SK-N-SH (cell line): ENCODE data around the gene ACSS1. TPM values are rescaled to one million over a fixed set of nuclear protein-coding genes. Genes with fewer than 3 reads are reported as not detected.

Experiments used
- CTCF ChIA-PET: fragments of 300-600, 350-600 bp; formaldehyde crosslinking; extraction: SDS; loops from one replicate; lab custom pipeline; 2021; lab: Yijun Ruan, JAX
- POLR2A ChIA-PET: fragments of 350-600 bp; sonication (Branson Sonifier 250); formaldehyde crosslinking; extraction: SDS; loops from one replicate; lab custom pipeline; 2020; ENCODE audit warnings: antibody characterized with exemption, inconsistent platforms; lab: Yijun Ruan, JAX
- DNase-seq: peaks from one replicate; pipeline ENCODE4 v3.0.0; 2012
- H2AFZ ChIP-seq: fragments of 200-600 bp; sonication (generic); 2 replicates; pipeline ENCODE4 v1.8.1; 2016; ENCODE audit warnings: antibody characterized with exemption, mild to moderate bottlenecking, low read depth
- H3F3A ChIP-seq: fragments of 200-600 bp; sonication (generic); replicated peaks from 2 replicates; pipeline ENCODE3; 2016; ENCODE audit warnings: antibody characterized with exemption, mild to moderate bottlenecking; ENCODE audit not compliant: insufficient read depth
- H3K27ac ChIP-seq, 2 experiments: fragments of 200-500 bp in 1 of 2; fragments of 200-600 bp in 1 of 2; sonication (Bioruptor generic) in 1 of 2; sonication (generic), shearing (Covaris generic) in 1 of 2; 2 replicates each; pipeline versions ENCODE4 v1.5.1 to v1.6.1; 2014 to 2016; ENCODE audit warnings: low read depth in 2 of 2, inconsistent platforms in 1 of 2, low read length in 1 of 2, mild to moderate bottlenecking in 1 of 2, mixed read lengths in 1 of 2
- H3K27me3 ChIP-seq: fragments of 200-600 bp; sonication (generic), shearing (Covaris generic); 2 replicates; pipeline ENCODE4 v1.6.1; 2016; ENCODE audit warnings: mixed run types; ENCODE audit not compliant: insufficient read depth
- H3K36me3 ChIP-seq, 2 experiments: fragments of 200-500 bp in 1 of 2; fragments of 200-600 bp in 1 of 2; sonication (Bioruptor generic) in 1 of 2; sonication (generic) in 1 of 2; replicated peaks in 1 of 2; 2 replicates each; pipeline versions ENCODE3 to v1.5.1; 2014 to 2016; ENCODE audit warnings: low read length in 1 of 2, mild to moderate bottlenecking in 1 of 2; ENCODE audit not compliant: insufficient read depth in 2 of 2, control insufficient read depth in 1 of 2
- H3K4me1 ChIP-seq, 2 experiments: fragments of 200-500 bp in 1 of 2; fragments of 200-600 bp in 1 of 2; sonication (Bioruptor generic) in 1 of 2; sonication (generic), shearing (Covaris generic) in 1 of 2; 2 replicates each; pipeline versions ENCODE4 v1.5.1 to v1.6.1; 2014 to 2016; ENCODE audit warnings: low read depth in 1 of 2, low read length in 1 of 2, mixed run types in 1 of 2; ENCODE audit not compliant: insufficient read depth in 2 of 2, control insufficient read depth in 1 of 2
- H3K4me2 ChIP-seq: fragments of 200-600 bp; sonication (generic), shearing (Covaris generic); 2 replicates; pipeline ENCODE4 v1.6.1; 2017; ENCODE audit warnings: mixed run types
- H3K4me3 ChIP-seq, 2 experiments: fragments of 200-500 bp in 1 of 2; fragments of 200-600 bp in 1 of 2; sonication (Bioruptor generic) in 1 of 2; sonication (generic), shearing (Covaris generic) in 1 of 2; 2 replicates each; pipeline versions ENCODE4 v1.5.1 to v1.8.1; 2014 to 2016; ENCODE audit warnings: low read depth in 2 of 2, inconsistent platforms in 1 of 2, low read length in 1 of 2, mild to moderate bottlenecking in 1 of 2, mixed read lengths in 1 of 2, moderate library complexity in 1 of 2
- H3K79me2 ChIP-seq: fragments of 200-600 bp; sonication (generic); 2 replicates; pipeline ENCODE4 v1.8.1; 2017; ENCODE audit warnings: mild to moderate bottlenecking; ENCODE audit not compliant: insufficient read depth
- H3K9ac ChIP-seq: fragments of 200-600 bp; sonication (generic); 2 replicates; pipeline ENCODE4 v1.6.1; 2017; ENCODE audit warnings: mixed run types
- H3K9me2 ChIP-seq: fragments of 200-600 bp; sonication (generic); 2 replicates; pipeline ENCODE4 v1.6.1; 2017; ENCODE audit warnings: mixed run types
- H3K9me3 ChIP-seq: fragments of 200-600 bp; sonication (generic); 2 replicates; pipeline ENCODE4 v1.6.1; 2017; ENCODE audit warnings: mixed run types, mild to moderate bottlenecking, moderate library complexity
- H4K20me1 ChIP-seq: fragments of 200-600 bp; sonication (generic); 2 replicates; pipeline ENCODE4 v1.6.1; 2017; ENCODE audit warnings: mild to moderate bottlenecking, mixed run types; ENCODE audit not compliant: insufficient read depth
- EP300 ChIP-seq, 2 experiments: IDR thresholded peaks; 2 replicates each; pipeline versions ENCODE4 v1.4.0 to v1.6.1; 2012; ENCODE audit warnings: borderline replicate concordance in 1 of 2, low read depth in 1 of 2, low read length in 1 of 2
- EZH2phosphoT487 ChIP-seq: fragments of 200-600 bp; sonication (generic); IDR thresholded peaks from 2 replicates; pipeline ENCODE4 v1.6.1; 2017; ENCODE audit warnings: low read depth, mixed run types, mild to moderate bottlenecking, antibody characterized with exemption, moderate library complexity, borderline replicate concordance
- FOSL2 ChIP-seq: IDR thresholded peaks from 2 replicates; pipeline ENCODE4 v1.4.0; 2012; ENCODE audit warnings: low read depth, mild to moderate bottlenecking, moderate library complexity, borderline replicate concordance
- MEF2A ChIP-seq: IDR thresholded peaks from 2 replicates; pipeline ENCODE4 v1.4.0; 2012; ENCODE audit warnings: low read depth, borderline replicate concordance
- MXI1 ChIP-seq: IDR thresholded peaks from 2 replicates; pipeline ENCODE4 v1.6.1; 2012; ENCODE audit warnings: mild to moderate bottlenecking, low read depth, low read length, improper control_type of control experiment
- NFIC ChIP-seq: IDR thresholded peaks from 2 replicates; pipeline ENCODE4 v1.4.0; 2012; ENCODE audit warnings: borderline replicate concordance
- RAD21 ChIP-seq: IDR thresholded peaks from 2 replicates; pipeline ENCODE4 v1.6.1; 2012; ENCODE audit warnings: mild to moderate bottlenecking, low read length
- RCOR1 ChIP-seq: fragments of 150-350 bp; IDR thresholded peaks from 2 replicates; pipeline ENCODE4 v1.6.1; 2017; ENCODE audit warnings: antibody characterized with exemption, low read length
- RFX5 ChIP-seq: IDR thresholded peaks from 2 replicates; pipeline ENCODE4 v1.6.1; 2012; ENCODE audit warnings: mild to moderate bottlenecking, improper control_type of control experiment, low read length
- RXRA ChIP-seq: IDR thresholded peaks from 2 replicates; pipeline ENCODE4 v1.4.0; 2012; ENCODE audit warnings: low read depth, mild to moderate bottlenecking, borderline replicate concordance
- SMC3 ChIP-seq: IDR thresholded peaks from 2 replicates; pipeline ENCODE4 v1.6.1; 2012; ENCODE audit warnings: low read depth, low read length, improper control_type of control experiment
- TEAD4 ChIP-seq: IDR thresholded peaks from 2 replicates; pipeline ENCODE4 v1.4.0; 2012; ENCODE audit warnings: mild to moderate bottlenecking, borderline replicate concordance; ENCODE audit not compliant: insufficient read depth
- USF2 ChIP-seq: fragments of 150-350 bp; IDR thresholded peaks from 2 replicates; pipeline ENCODE4 v1.6.1; 2017; ENCODE audit warnings: antibody characterized with exemption, low read length, low read depth, borderline replicate concordance
- WGBS: methylation state at CpG from one replicate; pipeline ENCODE4 v1.1.6; 2017; ENCODE audit warnings: low lambda C conversion rate; 5-methylcytosine and 5-hydroxymethylcytosine counted together
- polyA plus RNA-seq, 3 experiments: library from polyadenylated mRNA; depleted of rRNA; stranded (reverse); fragments of >200 nt; gene quantifications; 2 replicates each; pipeline ENCODE4 v1.2.3, GENCODE V29; 2012
- TF ChIP-seq, protein P1 (sequence below): fragments of 150-350 bp; IDR thresholded peaks from 2 replicates; pipeline ENCODE4 v1.6.1; 2016; ENCODE audit warnings: mild to moderate bottlenecking, low read depth, low read length
- TF ChIP-seq, protein P2 (sequence below): IDR thresholded peaks from 2 replicates; pipeline ENCODE4 v1.6.1; 2012; ENCODE audit warnings: mild to moderate bottlenecking, low read depth, low read length, moderate library complexity
- TF ChIP-seq, protein P3 (sequence below): IDR thresholded peaks from 2 replicates; pipeline ENCODE4 v1.4.0; 2012; ENCODE audit warnings: low read depth, borderline replicate concordance
- TF ChIP-seq, protein P4 (sequence below): IDR thresholded peaks from 2 replicates; pipeline ENCODE4 v1.4.0; 2012; ENCODE audit warnings: low read depth, borderline replicate concordance

Gene ACSS1
- polyA plus RNA-seq, 1 of the 3 experiments (the other 2 are of a cell fraction): 2.0 TPM

DNA sequence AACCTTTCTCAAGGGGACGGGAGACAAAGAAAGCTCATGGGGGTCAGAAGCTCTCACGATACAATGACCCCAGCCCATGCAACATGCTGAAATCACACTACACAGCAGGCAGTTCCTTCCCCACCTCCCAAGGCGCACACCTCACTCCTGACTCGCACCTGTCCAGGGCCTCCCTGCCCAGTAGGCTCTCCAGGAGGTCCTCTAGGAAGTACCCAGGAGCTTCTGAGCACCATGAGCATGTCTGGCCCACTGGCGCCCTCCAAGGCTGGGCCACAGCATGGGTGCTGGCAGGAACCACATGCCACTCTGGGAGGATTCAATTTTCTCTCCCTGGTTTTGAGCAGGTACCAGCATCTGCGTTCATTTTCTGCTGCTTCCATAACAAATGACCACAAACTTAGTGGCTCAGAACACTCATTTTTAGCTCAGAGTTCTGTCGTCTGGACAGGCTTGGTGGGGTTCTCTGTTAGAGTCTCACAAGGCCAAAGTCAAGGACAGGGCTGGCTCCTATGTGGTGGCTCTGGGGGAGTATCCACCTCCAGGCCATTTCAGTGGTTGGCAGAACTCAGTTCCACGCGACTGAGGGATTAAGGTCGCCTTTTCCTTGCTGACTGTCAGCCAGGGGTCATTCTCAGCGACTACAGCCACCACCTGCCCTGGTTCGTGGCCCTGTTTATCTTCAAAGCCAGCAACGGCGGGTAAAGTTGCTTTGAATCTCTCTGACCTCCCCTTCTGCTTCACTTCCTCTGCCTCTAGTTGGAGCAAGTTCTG, 32.7 kb downstream of the ACSS1 start:
- Histone ChIP-seq H3K79me2 (no peaks in the 10 kb centered on the region), H3K4me2 (no peak overlapping the region), H3K27me3 (no peaks in the 10 kb centered on the region), H3K9me3 (no peaks in the 10 kb centered on the region), H3K9me2 (no peaks in the 10 kb centered on the region), H3K4me3 (no peak overlapping the region), H2AFZ (no peak overlapping the region), H3F3A (no peaks in the 10 kb centered on the region), H3K36me3 (no peaks in the 10 kb centered on the region), H4K20me1 (no peaks in the 10 kb centered on the region), H3K9ac (no peak overlapping the region), H3K27ac (no peak overlapping the region), H3K4me1 (no peaks in the 10 kb centered on the region)
- ChIA-PET CTCF (interaction anchor here (0.7 to 1.6 kb wide), 3 partner anchors 9 to 47 kb away, joined by 3 read pairs; no protein-coding TSS in a partner anchor), POLR2A (no interaction called here)
- no peak for DNase-seq
- TF ChIP-seq NFIC: no peak
- no peak for TF ChIP-seq TEAD4
- TF ChIP-seq EP300 (IDR thresholded peaks at IDR 0.05; ENCODE audit: borderline replicate concordance in 1 of 2, low read depth in 1 of 2, low read length in 1 of 2): no peak
- TF ChIP-seq, protein P1, sequence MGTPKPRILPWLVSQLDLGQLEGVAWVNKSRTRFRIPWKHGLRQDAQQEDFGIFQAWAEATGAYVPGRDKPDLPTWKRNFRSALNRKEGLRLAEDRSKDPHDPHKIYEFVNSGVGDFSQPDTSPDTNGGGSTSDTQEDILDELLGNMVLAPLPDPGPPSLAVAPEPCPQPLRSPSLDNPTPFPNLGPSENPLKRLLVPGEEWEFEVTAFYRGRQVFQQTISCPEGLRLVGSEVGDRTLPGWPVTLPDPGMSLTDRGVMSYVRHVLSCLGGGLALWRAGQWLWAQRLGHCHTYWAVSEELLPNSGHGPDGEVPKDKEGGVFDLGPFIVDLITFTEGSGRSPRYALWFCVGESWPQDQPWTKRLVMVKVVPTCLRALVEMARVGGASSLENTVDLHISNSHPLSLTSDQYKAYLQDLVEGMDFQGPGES: no peak
- no peak for TF ChIP-seq RCOR1
- no peak for TF ChIP-seq SMC3
- 71% methylated on average over 13 of the region's 14 CpGs for WGBS

DNA sequence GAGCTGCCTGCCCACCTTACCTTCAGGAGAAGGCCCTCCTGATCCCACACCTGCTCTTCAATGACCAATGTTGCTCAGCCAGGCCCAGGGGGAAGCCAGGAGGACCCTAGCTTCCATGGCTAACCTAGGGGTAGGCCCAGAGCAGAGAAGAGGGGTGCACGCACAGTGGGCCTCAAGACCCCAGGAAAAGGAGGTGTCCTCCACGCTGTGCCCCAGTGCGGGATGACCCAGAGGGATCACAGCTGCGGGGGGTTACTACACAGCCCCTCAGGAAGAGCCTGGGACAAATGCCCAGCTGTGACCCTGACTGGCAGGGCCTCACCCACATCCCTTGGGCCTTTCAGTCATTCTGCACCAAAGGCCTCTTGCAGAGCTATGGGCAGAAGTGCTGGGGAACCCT, 33.8 kb downstream of the ACSS1 start:
- Histone ChIP-seq H3K4me1 (no peaks in the 10 kb centered on the region), H4K20me1 (no peaks in the 10 kb centered on the region), H3K9ac (no peak overlapping the region), H3K4me3 (no peak overlapping the region), H3K27ac (no peak overlapping the region), H3K36me3 (no peaks in the 10 kb centered on the region), H3K27me3 (no peaks in the 10 kb centered on the region), H2AFZ (no peak overlapping the region), H3K9me3 (no peaks in the 10 kb centered on the region), H3F3A (no peaks in the 10 kb centered on the region), H3K4me2 (no peak overlapping the region), H3K9me2 (no peaks in the 10 kb centered on the region), H3K79me2 (no peaks in the 10 kb centered on the region)
- no peak for DNase-seq
- 96% methylated on average over 4 of the region's 4 CpGs for WGBS
- CTCF ChIA-PET: interaction anchor here (0.8 to 1.6 kb wide), 4 partner anchors 10 to 41 kb away, joined by 3 read pairs; no protein-coding TSS in a partner anchor
- POLR2A ChIA-PET: no interaction called here
- no peak for TF ChIP-seq RXRA
- TF ChIP-seq, protein P2, sequence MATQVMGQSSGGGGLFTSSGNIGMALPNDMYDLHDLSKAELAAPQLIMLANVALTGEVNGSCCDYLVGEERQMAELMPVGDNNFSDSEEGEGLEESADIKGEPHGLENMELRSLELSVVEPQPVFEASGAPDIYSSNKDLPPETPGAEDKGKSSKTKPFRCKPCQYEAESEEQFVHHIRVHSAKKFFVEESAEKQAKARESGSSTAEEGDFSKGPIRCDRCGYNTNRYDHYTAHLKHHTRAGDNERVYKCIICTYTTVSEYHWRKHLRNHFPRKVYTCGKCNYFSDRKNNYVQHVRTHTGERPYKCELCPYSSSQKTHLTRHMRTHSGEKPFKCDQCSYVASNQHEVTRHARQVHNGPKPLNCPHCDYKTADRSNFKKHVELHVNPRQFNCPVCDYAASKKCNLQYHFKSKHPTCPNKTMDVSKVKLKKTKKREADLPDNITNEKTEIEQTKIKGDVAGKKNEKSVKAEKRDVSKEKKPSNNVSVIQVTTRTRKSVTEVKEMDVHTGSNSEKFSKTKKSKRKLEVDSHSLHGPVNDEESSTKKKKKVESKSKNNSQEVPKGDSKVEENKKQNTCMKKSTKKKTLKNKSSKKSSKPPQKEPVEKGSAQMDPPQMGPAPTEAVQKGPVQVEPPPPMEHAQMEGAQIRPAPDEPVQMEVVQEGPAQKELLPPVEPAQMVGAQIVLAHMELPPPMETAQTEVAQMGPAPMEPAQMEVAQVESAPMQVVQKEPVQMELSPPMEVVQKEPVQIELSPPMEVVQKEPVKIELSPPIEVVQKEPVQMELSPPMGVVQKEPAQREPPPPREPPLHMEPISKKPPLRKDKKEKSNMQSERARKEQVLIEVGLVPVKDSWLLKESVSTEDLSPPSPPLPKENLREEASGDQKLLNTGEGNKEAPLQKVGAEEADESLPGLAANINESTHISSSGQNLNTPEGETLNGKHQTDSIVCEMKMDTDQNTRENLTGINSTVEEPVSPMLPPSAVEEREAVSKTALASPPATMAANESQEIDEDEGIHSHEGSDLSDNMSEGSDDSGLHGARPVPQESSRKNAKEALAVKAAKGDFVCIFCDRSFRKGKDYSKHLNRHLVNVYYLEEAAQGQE: no peak
- no peak for TF ChIP-seq EZH2phosphoT487
- no peak for TF ChIP-seq TEAD4
- TF ChIP-seq RFX5: no peak
- TF ChIP-seq, protein P3, sequence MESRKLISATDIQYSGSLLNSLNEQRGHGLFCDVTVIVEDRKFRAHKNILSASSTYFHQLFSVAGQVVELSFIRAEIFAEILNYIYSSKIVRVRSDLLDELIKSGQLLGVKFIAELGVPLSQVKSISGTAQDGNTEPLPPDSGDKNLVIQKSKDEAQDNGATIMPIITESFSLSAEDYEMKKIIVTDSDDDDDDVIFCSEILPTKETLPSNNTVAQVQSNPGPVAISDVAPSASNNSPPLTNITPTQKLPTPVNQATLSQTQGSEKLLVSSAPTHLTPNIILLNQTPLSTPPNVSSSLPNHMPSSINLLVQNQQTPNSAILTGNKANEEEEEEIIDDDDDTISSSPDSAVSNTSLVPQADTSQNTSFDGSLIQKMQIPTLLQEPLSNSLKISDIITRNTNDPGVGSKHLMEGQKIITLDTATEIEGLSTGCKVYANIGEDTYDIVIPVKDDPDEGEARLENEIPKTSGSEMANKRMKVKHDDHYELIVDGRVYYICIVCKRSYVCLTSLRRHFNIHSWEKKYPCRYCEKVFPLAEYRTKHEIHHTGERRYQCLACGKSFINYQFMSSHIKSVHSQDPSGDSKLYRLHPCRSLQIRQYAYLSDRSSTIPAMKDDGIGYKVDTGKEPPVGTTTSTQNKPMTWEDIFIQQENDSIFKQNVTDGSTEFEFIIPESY: no peak
- TF ChIP-seq, protein P4, sequence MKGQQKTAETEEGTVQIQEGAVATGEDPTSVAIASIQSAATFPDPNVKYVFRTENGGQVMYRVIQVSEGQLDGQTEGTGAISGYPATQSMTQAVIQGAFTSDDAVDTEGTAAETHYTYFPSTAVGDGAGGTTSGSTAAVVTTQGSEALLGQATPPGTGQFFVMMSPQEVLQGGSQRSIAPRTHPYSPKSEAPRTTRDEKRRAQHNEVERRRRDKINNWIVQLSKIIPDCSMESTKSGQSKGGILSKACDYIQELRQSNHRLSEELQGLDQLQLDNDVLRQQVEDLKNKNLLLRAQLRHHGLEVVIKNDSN: no peak
- TF ChIP-seq RAD21: no peak
- TF ChIP-seq MXI1: no peak
- TF ChIP-seq SMC3: no peak
- no peak for TF ChIP-seq FOSL2
- no peak for TF ChIP-seq MEF2A
- no peak for TF ChIP-seq USF2
